Lung (tissue), 12 donors: ENCODE measurements around the gene SZT2. TPM values are rescaled to one million over a fixed set of nuclear protein-coding genes. Genes with fewer than 3 reads are reported as not detected.
A peak's percentile ranks its signal among the peaks of the same experiment; 100 is the strongest.

ENCODE experiments used
- ATAC-seq: fragments of 200-7000 bp; cut with Tn5 transposase; one replicate; pipeline ENCODE4 v1.9.1; 2020; ENCODE audit warnings: moderate number of reproducible peaks; ENCODE audit not compliant: insufficient read depth, low FRiP score
- DNase-seq, 3 donors: peaks; one replicate each; pipeline ENCODE4 v3.0.0-alpha.2; 2013 to 2017
- H3K27ac ChIP-seq, 2 donors: one replicate each; pipeline ENCODE4 v1.5.1; 2013; ENCODE audit warnings: mild to moderate bottlenecking in 2 of 2, moderate library complexity in 2 of 2, control low read depth in 1 of 2, inconsistent platforms in 1 of 2, low read depth in 1 of 2, low read length in 1 of 2
- H3K27me3 ChIP-seq, 3 donors: one replicate each; pipeline ENCODE4 v1.5.1; 2013; ENCODE audit warnings: low read length in 2 of 3; ENCODE audit not compliant: control insufficient read depth in 3 of 3, insufficient read depth in 3 of 3
- H3K36me3 ChIP-seq, 4 donors: one replicate each; pipeline ENCODE4 v1.5.1; 2013; ENCODE audit warnings: low read length in 4 of 4, mild to moderate bottlenecking in 1 of 4, moderate library complexity in 1 of 4; ENCODE audit not compliant: control insufficient read depth in 4 of 4, insufficient read depth in 4 of 4
- H3K4me1 ChIP-seq, 5 donors: one replicate each; pipeline ENCODE4 v1.5.1; 2013; ENCODE audit warnings: low read length in 5 of 5, mild to moderate bottlenecking in 2 of 5, moderate library complexity in 1 of 5; ENCODE audit not compliant: control insufficient read depth in 5 of 5, insufficient read depth in 5 of 5
- H3K4me3 ChIP-seq: one replicate; pipeline ENCODE4 v1.5.1; 2013; ENCODE audit warnings: mild to moderate bottlenecking, control low read depth, moderate library complexity
- H3K9ac ChIP-seq, 2 donors: one replicate each; pipeline ENCODE4 v1.5.1; 2013; ENCODE audit warnings: low read length in 2 of 2, control low read depth in 1 of 2; ENCODE audit not compliant: insufficient read depth in 1 of 2
- H3K9me3 ChIP-seq, 4 donors: one replicate each; pipeline ENCODE4 v1.5.1; 2013; ENCODE audit warnings: low read length in 3 of 4, mild to moderate bottlenecking in 1 of 4, moderate library complexity in 1 of 4; ENCODE audit not compliant: control insufficient read depth in 4 of 4, insufficient read depth in 3 of 4
- CTCF ChIP-seq: IDR thresholded peaks from 2 replicates; pipeline ENCODE4 v1.5.1; 2012; ENCODE audit warnings: mild to moderate bottlenecking; ENCODE audit errors: control extremely low read depth, extremely low read depth
- WGBS, 2 donors: extraction: QIAGEN DNeasy Blood & Tissue Kit; methylation state at CpG; one replicate each; pipeline ENCODE4 v1.1.7; 2013; 5-methylcytosine and 5-hydroxymethylcytosine counted together
- polyA plus RNA-seq, 2 donors: library from polyadenylated mRNA; stranded (reverse); fragments of 200-250 nt; gene quantifications; one replicate each; pipeline ENCODE4 v1.2.1, GENCODE V29; 2013
- total RNA-seq, 2 donors: library from RNA; depleted of rRNA in 1 of 2; stranded (reverse); fragments of >200 nt in 1 of 2; gene quantifications; one replicate each; pipeline ENCODE4 v1.2.1, GENCODE V29; 2014 to 2021
- donor health status: control.
- donor health status: control.
- donor health status: Bipolar disorder and iron deficiency.
- donor health status: healthy.
- donor health status: DM: yes; HTN: yes; CAD: no.

SZT2 gene
- total and polyA plus RNA-seq, 4 donors, result 15.2 to 71.5 (median 40.2) TPM

GRCh38 chr1:43376723-43377235, 12.9 kb upstream of the SZT2 start:
- Histone ChIP-seq H3K36me3 (peaks cover 0 to 5% (median under 1%) of the 10 kb centered on the region in 4 donors), H3K9ac (no peak overlapping the region), H3K4me1 (peaks cover 2 to 16% (median 5%) of the 10 kb centered on the region in 5 donors), H3K27me3 (no peaks in the 10 kb centered on the region), H3K27ac (no peak overlapping the region), H3K9me3 (no peaks in the 10 kb centered on the region), H3K4me3 (no peak overlapping the region)
- no peak for ATAC-seq
- 74% methylated on average over 7 of the region's 7 CpGs for WGBS, 2 donors
- TF ChIP-seq CTCF, result no peak
- DNase-seq, result no peak

- ATAC-seq (no peak), DNase-seq (no peak)
- WGBS, 2 donors, result 94 to 95% methylated on average over 1 of the region's 1 CpG
- Histone ChIP-seq H3K4me3 (no peak overlapping the region), H3K9ac (no peak overlapping the region), H3K9me3 (no peaks in the 10 kb centered on the region), H3K27ac (no peak overlapping the region), H3K4me1 (peaks cover 8 to 23% (median 15%) of the 10 kb centered on the region in 5 donors), H3K36me3 (peaks cover 0 to 9% (median 3%) of the 10 kb centered on the region in 4 donors), H3K27me3 (no peaks in the 10 kb centered on the region)
- TF ChIP-seq CTCF, result no peak
Measured at GRCh38 chr1:43377831-43378230, 11.9 kb upstream of the SZT2 start.

GRCh38 chr1:43379476-43379875, 10.2 kb upstream of the SZT2 start:
- Histone ChIP-seq H3K4me3 (no peak overlapping the region), H3K27ac (no peak overlapping the region), H3K4me1 (peaks cover 3 to 18% (median 15%) of the 10 kb centered on the region in 5 donors), H3K9ac (no peak overlapping the region), H3K36me3 (peaks cover 11 to 24% (median 13%) of the 10 kb centered on the region in 4 donors), H3K27me3 (no peaks in the 10 kb centered on the region), H3K9me3 (no peaks in the 10 kb centered on the region)
- TF ChIP-seq CTCF, result no peak
- 94 to 100% methylated on average over 1 of the region's 1 CpG for WGBS, 2 donors
- ATAC-seq (no peak), DNase-seq (no peak)

GRCh38 chr1:43381612-43382011, 8.1 kb upstream of the SZT2 start:
- 47 to 64% methylated on average over 3 of the region's 3 CpGs for WGBS, 2 donors
- no peak overlapping the region for H3K4me3 ChIP-seq
- peaks cover 30 to 44% (median 34%) of the 10 kb centered on the region in 4 donors for H3K36me3 ChIP-seq
- H3K9me3 ChIP-seq, result no peaks in the 10 kb centered on the region
- no peaks in the 10 kb centered on the region for H3K27me3 ChIP-seq
- TF ChIP-seq CTCF, result no peak
- DNase-seq (no peak), ATAC-seq (no peak)
- peaks cover 3 to 18% (median 15%) of the 10 kb centered on the region in 5 donors for H3K4me1 ChIP-seq
- H3K27ac ChIP-seq, result peak overlapping the region in 1 of 2 donors; percentile 26
- H3K9ac ChIP-seq, result no peak overlapping the region
